ENCODE measurements around the gene PAIP2B.

PAIP2B gene, protein sequence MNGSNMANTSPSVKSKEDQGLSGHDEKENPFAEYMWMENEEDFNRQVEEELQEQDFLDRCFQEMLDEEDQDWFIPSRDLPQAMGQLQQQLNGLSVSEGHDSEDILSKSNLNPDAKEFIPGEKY

DNA sequence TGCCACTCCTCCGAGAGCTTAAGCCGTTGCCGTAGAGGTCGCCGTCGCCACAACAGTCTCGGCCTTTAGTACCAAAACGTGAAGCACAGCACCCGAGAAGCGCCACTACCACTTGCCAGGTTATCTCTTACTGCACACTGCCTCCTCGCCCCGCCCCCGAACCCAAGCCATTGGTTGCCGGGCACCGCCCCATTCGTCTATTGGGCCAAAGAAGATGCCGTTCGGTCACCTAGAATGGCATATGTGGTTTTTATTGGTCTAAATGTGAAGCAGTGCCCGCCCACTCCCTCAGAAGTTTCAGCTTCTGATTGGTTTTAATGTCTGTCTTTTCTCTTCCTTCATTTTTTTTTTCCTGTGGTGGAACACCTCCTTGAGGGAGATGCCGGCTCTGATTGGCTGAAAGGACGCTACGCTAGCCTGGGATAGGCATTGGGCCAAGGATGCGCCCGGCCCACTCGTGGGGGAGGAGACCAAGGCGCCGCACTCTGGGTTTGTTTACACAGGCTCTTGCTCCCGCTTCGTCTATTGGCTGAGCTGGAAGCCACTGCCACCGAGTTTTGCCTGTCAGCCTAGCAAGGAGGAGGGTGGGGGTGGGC lies at the start of gene PAIP2B:
TSS of gene PAIP2B (minus strand) at position 139 of the 596 bp plus-strand sequence. CDS start 24,514 bp downstream, outside the sequence.
- peak; percentile 91 for ATAC-seq (replicated peaks; ENCODE audit: extremely low read depth, poor library complexity, severe bottlenecking)
- DNase-seq (ENCODE audit: low spot score in 2 of 2): peak; percentile 93 to 97
- Mint-ChIP-seq H3K36me3 (ENCODE audit: insufficient read depth) (peaks cover 8% of the 10 kb centered on the region), H3K4me3 (peak within 1 kb of the TSS; percentile 93), H3K9me3 (no peaks in the 10 kb centered on the region), H3K4me1 (peaks cover 20% of the 10 kb centered on the region), H3K27ac (ENCODE audit: low read depth) (peak within 1 kb of the TSS; percentile 84), H3K27me3 (peaks cover 14% of the 10 kb centered on the region)

DNA sequence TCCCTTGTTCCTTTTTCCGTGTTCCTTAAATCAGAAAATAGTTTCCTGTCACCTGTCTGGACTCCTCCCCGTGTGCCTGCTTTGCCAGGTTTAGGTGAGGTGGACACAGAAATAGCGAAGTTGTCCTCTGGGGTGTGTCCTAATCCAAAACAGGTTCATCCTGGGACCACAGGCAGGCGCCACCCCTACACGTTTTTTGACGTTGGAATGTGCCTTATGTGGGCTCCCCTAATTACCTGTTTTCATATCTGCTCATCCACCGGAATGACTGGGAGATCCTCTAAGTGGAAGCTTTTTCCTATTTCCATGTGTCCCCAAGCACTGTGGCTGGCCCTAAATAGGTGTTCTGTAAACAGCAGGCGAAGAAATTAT lies 49.0 kb upstream of the PAIP2B start:
- Mint-ChIP-seq H3K4me3 (peak overlapping the region; percentile 51), H3K27ac (ENCODE audit: low read depth) (no peak overlapping the region), H3K27me3 (peaks cover 93% of the 10 kb centered on the region), H3K9me3 (no peaks in the 10 kb centered on the region), H3K4me1 (peaks cover 11% of the 10 kb centered on the region), H3K36me3 (ENCODE audit: insufficient read depth) (no peaks in the 10 kb centered on the region)
- ATAC-seq (replicated peaks; ENCODE audit: extremely low read depth, poor library complexity, severe bottlenecking) (no peak), DNase-seq (ENCODE audit: low spot score in 2 of 2) (no peak)

- no peak overlapping the region for H3K27ac Mint-ChIP-seq (ENCODE audit: low read depth)
- H3K27me3 Mint-ChIP-seq: peaks cover 75% of the 10 kb centered on the region
- no peak for ATAC-seq (replicated peaks; ENCODE audit: extremely low read depth, poor library complexity, severe bottlenecking)
- peaks cover 1% of the 10 kb centered on the region for H3K36me3 Mint-ChIP-seq (ENCODE audit: insufficient read depth)
- H3K4me3 Mint-ChIP-seq: no peak overlapping the region
- no peaks in the 10 kb centered on the region for H3K4me1 Mint-ChIP-seq
- H3K9me3 Mint-ChIP-seq: no peaks in the 10 kb centered on the region
- DNase-seq (ENCODE audit: low spot score in 2 of 2): no peak
These were observed 42.7 kb upstream of the PAIP2B start for GRCh38 chr2:71269511-71270090.

DNA sequence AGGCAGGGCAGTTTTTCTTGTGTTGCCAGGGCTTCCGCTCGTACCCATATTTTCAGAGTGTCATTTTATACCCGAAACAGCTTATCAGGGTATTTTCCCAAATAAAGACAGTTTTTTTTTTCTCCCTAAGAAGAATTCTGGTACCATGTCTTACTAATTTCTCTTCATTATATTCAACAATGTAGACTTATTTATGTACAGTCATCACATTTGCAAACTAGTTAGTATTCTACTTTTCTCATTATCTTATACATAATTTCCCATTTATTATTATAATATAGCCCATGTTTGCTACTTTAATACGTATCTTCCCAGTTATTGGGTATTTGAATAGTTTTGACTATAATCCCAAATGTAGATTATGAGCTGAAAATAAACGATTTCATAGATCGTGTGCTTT lies 36.5 kb upstream of the PAIP2B start:
- Mint-ChIP-seq H3K36me3 (ENCODE audit: insufficient read depth) (peaks cover 1% of the 10 kb centered on the region), H3K9me3 (no peaks in the 10 kb centered on the region), H3K4me1 (no peaks in the 10 kb centered on the region), H3K27me3 (peaks cover 52% of the 10 kb centered on the region), H3K4me3 (no peak overlapping the region), H3K27ac (ENCODE audit: low read depth) (no peak overlapping the region)
- no peak for DNase-seq (ENCODE audit: low spot score in 2 of 2)
- no peak for ATAC-seq (replicated peaks; ENCODE audit: extremely low read depth, poor library complexity, severe bottlenecking)

GRCh38 chr2:71261534-71261933 lies 34.6 kb upstream of the PAIP2B start:
- no peak for ATAC-seq (replicated peaks; ENCODE audit: extremely low read depth, poor library complexity, severe bottlenecking)
- no peaks in the 10 kb centered on the region for H3K4me1 Mint-ChIP-seq
- H3K4me3 Mint-ChIP-seq: no peak overlapping the region
- peaks cover under 1% of the 10 kb centered on the region for H3K36me3 Mint-ChIP-seq (ENCODE audit: insufficient read depth)
- no peaks in the 10 kb centered on the region for H3K9me3 Mint-ChIP-seq
- no peak overlapping the region for H3K27ac Mint-ChIP-seq (ENCODE audit: low read depth)
- peaks cover 58% of the 10 kb centered on the region for H3K27me3 Mint-ChIP-seq
- no peak for DNase-seq (ENCODE audit: low spot score in 2 of 2)

- DNase-seq (ENCODE audit: low spot score in 2 of 2) (no peak), ATAC-seq (replicated peaks; ENCODE audit: extremely low read depth, poor library complexity, severe bottlenecking) (no peak)
- Mint-ChIP-seq H3K27me3 (peaks cover 72% of the 10 kb centered on the region), H3K36me3 (ENCODE audit: insufficient read depth) (no peaks in the 10 kb centered on the region), H3K27ac (ENCODE audit: low read depth) (no peak overlapping the region), H3K4me1 (no peaks in the 10 kb centered on the region), H3K9me3 (peaks cover 3% of the 10 kb centered on the region), H3K4me3 (no peak overlapping the region)
These were observed 29.5 kb upstream of the PAIP2B start for GRCh38 chr2:71256421-71256820.

GRCh38 chr2:71254776-71255175 lies 27.9 kb upstream of the PAIP2B start:
- no peaks in the 10 kb centered on the region for H3K4me1 Mint-ChIP-seq
- H3K9me3 Mint-ChIP-seq: peaks cover 4% of the 10 kb centered on the region
- H3K27ac Mint-ChIP-seq (ENCODE audit: low read depth): no peak overlapping the region
- peaks cover 83% of the 10 kb centered on the region for H3K27me3 Mint-ChIP-seq
- ATAC-seq (replicated peaks; ENCODE audit: extremely low read depth, poor library complexity, severe bottlenecking) (no peak), DNase-seq (ENCODE audit: low spot score in 2 of 2) (no peak)
- H3K4me3 Mint-ChIP-seq: no peak overlapping the region
- H3K36me3 Mint-ChIP-seq (ENCODE audit: insufficient read depth): no peaks in the 10 kb centered on the region

GRCh38 chr2:71254078-71254477 lies 27.2 kb upstream of the PAIP2B start:
- H3K27me3 Mint-ChIP-seq: peaks cover 83% of the 10 kb centered on the region
- no peaks in the 10 kb centered on the region for H3K4me1 Mint-ChIP-seq
- peaks cover 4% of the 10 kb centered on the region for H3K9me3 Mint-ChIP-seq
- ATAC-seq (replicated peaks; ENCODE audit: extremely low read depth, poor library complexity, severe bottlenecking) (no peak), DNase-seq (ENCODE audit: low spot score in 2 of 2) (no peak)
- H3K36me3 Mint-ChIP-seq (ENCODE audit: insufficient read depth): no peaks in the 10 kb centered on the region
- H3K4me3 Mint-ChIP-seq: no peak overlapping the region
- no peak overlapping the region for H3K27ac Mint-ChIP-seq (ENCODE audit: low read depth)

DNA sequence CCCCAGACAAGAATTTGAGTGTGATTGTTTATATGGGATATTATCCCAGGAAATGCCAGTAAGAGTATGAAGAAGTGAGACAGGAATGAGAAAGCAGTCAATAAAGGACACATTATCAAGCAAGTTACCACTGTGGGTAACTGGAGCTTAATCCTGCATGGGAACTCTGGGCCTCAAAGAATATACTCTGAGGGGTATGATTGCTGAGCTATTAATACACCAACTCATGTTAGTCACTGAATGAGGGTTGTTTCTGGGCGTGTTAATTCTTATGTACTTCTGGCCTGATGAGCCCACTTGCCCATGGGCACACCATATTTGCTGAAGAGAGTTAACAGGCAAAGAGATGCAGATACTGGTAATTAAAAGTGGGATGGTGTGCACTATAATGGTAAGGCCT lies 26.6 kb upstream of the PAIP2B start:
- no peak overlapping the region for H3K4me3 Mint-ChIP-seq
- H3K27me3 Mint-ChIP-seq: peaks cover 83% of the 10 kb centered on the region
- H3K4me1 Mint-ChIP-seq: no peaks in the 10 kb centered on the region
- peaks cover 4% of the 10 kb centered on the region for H3K9me3 Mint-ChIP-seq
- no peak overlapping the region for H3K27ac Mint-ChIP-seq (ENCODE audit: low read depth)
- no peaks in the 10 kb centered on the region for H3K36me3 Mint-ChIP-seq (ENCODE audit: insufficient read depth)
- no peak for DNase-seq (ENCODE audit: low spot score in 2 of 2)
- ATAC-seq (replicated peaks; ENCODE audit: extremely low read depth, poor library complexity, severe bottlenecking): no peak

DNA sequence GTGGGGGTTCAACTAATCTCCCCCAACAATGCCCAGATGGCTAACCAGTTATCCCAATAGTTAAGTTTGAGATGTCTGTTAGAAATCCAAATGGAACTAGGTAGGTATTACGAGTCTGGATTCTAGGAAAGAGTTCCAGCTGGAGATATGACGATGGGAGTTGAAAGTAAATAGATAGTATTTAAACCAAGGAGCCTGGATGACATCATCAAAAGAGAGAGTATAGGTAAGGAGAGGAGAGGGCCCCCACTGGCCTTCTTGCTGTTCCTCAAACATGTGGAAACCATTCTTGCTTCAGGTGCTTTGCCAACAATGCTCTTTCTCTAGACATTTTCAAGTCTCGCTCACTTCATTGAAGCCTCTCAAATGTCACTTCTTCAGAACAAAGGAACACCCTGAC lies 26.0 kb upstream of the PAIP2B start:
- Mint-ChIP-seq H3K9me3 (peaks cover 4% of the 10 kb centered on the region), H3K36me3 (ENCODE audit: insufficient read depth) (no peaks in the 10 kb centered on the region), H3K4me1 (no peaks in the 10 kb centered on the region), H3K4me3 (no peak overlapping the region), H3K27ac (ENCODE audit: low read depth) (no peak overlapping the region), H3K27me3 (peaks cover 83% of the 10 kb centered on the region)
- DNase-seq (ENCODE audit: low spot score in 2 of 2): no peak
- ATAC-seq (replicated peaks; ENCODE audit: extremely low read depth, poor library complexity, severe bottlenecking): no peak

DNA sequence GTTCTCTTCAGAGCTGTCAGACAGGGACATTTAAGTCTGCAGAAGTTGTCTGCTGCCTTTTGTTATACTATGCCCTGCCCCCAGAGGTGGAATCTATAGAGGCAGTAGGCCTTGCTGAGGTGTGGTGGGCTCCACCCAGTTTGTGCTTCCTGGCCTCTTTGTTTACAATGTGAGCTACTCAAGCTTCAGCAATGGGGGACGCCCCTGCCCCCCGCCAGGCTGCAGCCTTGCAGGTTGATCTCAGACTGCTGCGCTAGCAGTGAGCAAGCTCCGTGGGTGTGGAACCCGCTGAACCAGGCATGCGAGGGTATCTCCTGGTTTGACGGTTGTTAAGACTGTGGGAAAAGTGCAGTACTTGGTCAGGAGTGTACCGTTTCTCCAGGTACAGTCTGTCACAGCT lies 24.0 kb upstream of the PAIP2B start:
- no peak overlapping the region for H3K27ac Mint-ChIP-seq (ENCODE audit: low read depth)
- no peak overlapping the region for H3K4me3 Mint-ChIP-seq

GRCh38 chr2:71244302-71244660 lies 17.4 kb upstream of the PAIP2B start:
- DNase-seq (ENCODE audit: low spot score in 2 of 2) (no peak), ATAC-seq (replicated peaks; ENCODE audit: extremely low read depth, poor library complexity, severe bottlenecking) (no peak)
- Mint-ChIP-seq H3K4me3 (no peak overlapping the region), H3K4me1 (no peaks in the 10 kb centered on the region), H3K36me3 (ENCODE audit: insufficient read depth) (no peaks in the 10 kb centered on the region), H3K9me3 (no peaks in the 10 kb centered on the region), H3K27me3 (peaks cover 44% of the 10 kb centered on the region), H3K27ac (ENCODE audit: low read depth) (no peak overlapping the region)

More for the DNA sequence above, 24.0 kb upstream of the PAIP2B start:
- Mint-ChIP-seq H3K4me1 (no peaks in the 10 kb centered on the region), H3K36me3 (ENCODE audit: insufficient read depth) (no peaks in the 10 kb centered on the region), H3K27me3 (peaks cover 80% of the 10 kb centered on the region), H3K9me3 (peaks cover 4% of the 10 kb centered on the region)
- ATAC-seq (replicated peaks; ENCODE audit: extremely low read depth, poor library complexity, severe bottlenecking): no peak
- DNase-seq (ENCODE audit: low spot score in 2 of 2): no peak

DNA sequence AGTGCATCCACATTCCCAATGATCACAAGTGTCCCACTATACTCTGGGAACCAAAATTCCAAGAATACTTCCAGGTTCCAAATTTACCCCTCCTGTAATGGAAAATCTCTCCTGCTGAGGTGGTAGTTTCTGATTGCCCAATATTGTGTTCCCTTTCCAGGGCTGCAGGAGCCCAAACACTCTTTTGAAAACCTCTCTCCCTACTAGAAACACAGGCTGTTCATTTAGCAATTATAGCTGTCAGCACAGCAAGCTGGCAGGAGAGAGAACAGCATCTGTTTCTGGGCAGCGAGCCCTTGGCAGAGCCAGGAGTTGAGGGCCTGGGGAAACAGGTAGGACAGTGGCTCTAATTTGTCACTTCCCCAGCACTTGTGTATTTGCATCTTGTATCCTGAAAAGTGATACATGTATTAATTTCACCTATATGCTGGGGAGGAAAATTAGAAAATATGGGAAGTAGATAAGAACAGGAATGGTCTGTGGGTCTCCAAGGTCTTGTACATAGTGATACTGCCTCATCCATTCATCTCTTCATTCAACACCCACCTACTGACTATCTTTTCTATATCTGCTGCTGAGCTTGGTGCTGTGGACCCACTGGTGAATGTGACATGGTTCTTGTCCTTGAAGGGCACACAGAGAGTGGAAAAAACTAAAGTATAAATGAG lies 16.9 kb upstream of the PAIP2B start:
- Mint-ChIP-seq H3K9me3 (no peaks in the 10 kb centered on the region), H3K27ac (ENCODE audit: low read depth) (no peak overlapping the region), H3K36me3 (ENCODE audit: insufficient read depth) (no peaks in the 10 kb centered on the region), H3K27me3 (peaks cover 39% of the 10 kb centered on the region), H3K4me1 (no peaks in the 10 kb centered on the region), H3K4me3 (no peak overlapping the region)
- no peak for ATAC-seq (replicated peaks; ENCODE audit: extremely low read depth, poor library complexity, severe bottlenecking)
- no peak for DNase-seq (ENCODE audit: low spot score in 2 of 2)
